Endothelial cell of umbilical vein (primary cell): ENCODE results near the gene CCNY. TPM values are rescaled to one million over a fixed set of nuclear protein-coding genes. Genes with fewer than 3 reads are reported as not detected.
A peak's percentile ranks its signal among the peaks of the same experiment; 100 is the strongest.

Source experiments
- BruUV-seq: library from RNA; stranded (reverse); fragments of 400-500 nt; replicated peaks from 2 replicates; lab custom pipeline; 2021; lab: Mats Ljungman, UMichigan
- CTCF ChIA-PET: fragments of 300-600, 350-600 bp; sonication (Branson Sonifier 250); formaldehyde crosslinking; loops from one replicate; lab custom pipeline; 2021; ENCODE audit warnings: antibody characterized with exemption, inconsistent platforms; lab: Charles Lee
- POLR2A ChIA-PET: fragments of 300-600, 350-600 bp; sonication (Branson Sonifier 250); formaldehyde crosslinking; loops from one replicate; lab custom pipeline; 2021; ENCODE audit warnings: antibody characterized with exemption, inconsistent platforms; lab: Charles Lee
- DNase-seq: peaks from one replicate; pipeline ENCODE4 v3.0.0-alpha.2; 2011; ENCODE audit warnings: low read depth, low spot score
- FAIRE-seq: peaks from 2 replicates; lab custom pipeline; 2011; peaks lifted over from hg19 to GRCh38; lab: Jason Lieb, UNC
- H2AFZ ChIP-seq: 2 replicates; pipeline ENCODE4 v1.6.0; 2012; ENCODE audit warnings: low read depth, low read length, control low read depth, inconsistent platforms
- H3K27ac ChIP-seq: 2 replicates; pipeline ENCODE4 v1.5.1; 2011; ENCODE audit warnings: low read depth, mild to moderate bottlenecking, control low read depth, low read length, moderate library complexity; ENCODE audit not compliant: insufficient read depth
- H3K27me3 ChIP-seq, 2 experiments: 2 replicates each; pipeline versions ENCODE4 v1.6.0 to v1.6.1; 2011; ENCODE audit warnings: low read length in 2 of 2, mixed read lengths in 1 of 2; ENCODE audit not compliant: control insufficient read depth in 2 of 2, insufficient read depth in 2 of 2
- H3K36me3 ChIP-seq, 2 experiments: 2 replicates in 1 of 2; 3 replicates in 1 of 2; pipeline ENCODE4 v1.5.1; 2011; ENCODE audit warnings: low read length in 2 of 2, mild to moderate bottlenecking in 1 of 2, moderate library complexity in 1 of 2; ENCODE audit not compliant: control insufficient read depth in 2 of 2, insufficient read depth in 2 of 2; ENCODE audit errors: extremely low read depth in 1 of 2
- H3K4me1 ChIP-seq: 3 replicates; pipeline ENCODE4 v1.5.1; 2011; ENCODE audit warnings: mild to moderate bottlenecking, low read length; ENCODE audit not compliant: control insufficient read depth, insufficient read depth; ENCODE audit errors: extremely low read depth
- H3K4me2 ChIP-seq: 2 replicates; pipeline ENCODE4 v1.6.1; 2011; ENCODE audit warnings: low read length, control low read depth, mixed read lengths; ENCODE audit not compliant: insufficient read depth
- H3K4me3 ChIP-seq, 3 experiments: fragments of 200-600 bp in 1 of 3; sonication (generic), shearing (Covaris generic) in 1 of 3; replicated peaks in 1 of 3; 2 replicates each; pipeline ENCODE4 v1.5.1; 2011 to 2016; ENCODE audit warnings: control low read depth in 3 of 3, low read length in 3 of 3, mild to moderate bottlenecking in 2 of 3, inconsistent platforms in 1 of 3, low read depth in 1 of 3, moderate library complexity in 1 of 3; ENCODE audit not compliant: insufficient read depth in 1 of 3
- H3K79me2 ChIP-seq: 2 replicates; pipeline ENCODE4 v1.6.0; 2012; ENCODE audit warnings: low read length, inconsistent platforms; ENCODE audit not compliant: control insufficient read depth, insufficient read depth
- H3K9ac ChIP-seq: replicated peaks from 2 replicates; pipeline ENCODE3; 2011; ENCODE audit warnings: low read length, control low read depth; ENCODE audit not compliant: insufficient read depth; ENCODE audit errors: extremely low read depth
- H3K9me1 ChIP-seq: replicated peaks from 3 replicates; pipeline ENCODE4 v1.6.0; 2011; ENCODE audit warnings: mild to moderate bottlenecking, low read length; ENCODE audit not compliant: control insufficient read depth, insufficient read depth; ENCODE audit errors: extremely low read depth
- H3K9me3 ChIP-seq: replicated peaks from 2 replicates; pipeline ENCODE4 v1.5.1; 2012; ENCODE audit warnings: low read length, inconsistent platforms; ENCODE audit not compliant: control insufficient read depth, insufficient read depth
- H4K20me1 ChIP-seq: replicated peaks from 2 replicates; pipeline ENCODE3; 2011; ENCODE audit warnings: mild to moderate bottlenecking, low read length; ENCODE audit not compliant: control insufficient read depth, insufficient read depth; ENCODE audit errors: extremely low read depth
- FOS ChIP-seq: IDR thresholded peaks from 2 replicates; pipeline ENCODE4 v1.6.1; 2011; ENCODE audit warnings: mild to moderate bottlenecking, low read length, moderate library complexity, borderline replicate concordance; ENCODE audit not compliant: insufficient read depth
- GATA2 ChIP-seq: IDR thresholded peaks from 2 replicates; pipeline ENCODE4 v1.7.0; 2011; ENCODE audit warnings: low read depth, mild to moderate bottlenecking, moderate library complexity, mixed read lengths, low read length; ENCODE audit not compliant: insufficient read length, insufficient read depth
- JUN ChIP-seq: IDR thresholded peaks from 2 replicates; pipeline ENCODE4 v1.6.1; 2011; ENCODE audit warnings: borderline replicate concordance, low read depth; ENCODE audit not compliant: insufficient read length, insufficient read depth
- MYC ChIP-seq: IDR thresholded peaks from one replicate; pipeline ENCODE4 v1.6.1; 2011; ENCODE audit warnings: mild to moderate bottlenecking, low read depth, low read length
- POLR2A ChIP-seq: IDR thresholded peaks from 2 replicates; pipeline ENCODE4 v1.6.1; 2012; ENCODE audit warnings: low read depth, mild to moderate bottlenecking, control low read depth, low read length
- POLR2AphosphoS5 ChIP-seq: IDR thresholded peaks from 2 replicates; pipeline ENCODE4 v1.6.1; 2012; ENCODE audit warnings: low read depth, mild to moderate bottlenecking, control low read depth, low read length, moderate library complexity; ENCODE audit not compliant: insufficient read depth
- dilution Hi-C: fragments of 300-500 bp; cut with MboI; formaldehyde crosslinking; loops from one replicate; pipeline ENCODE4 v1.15.0; 2019; ENCODE audit warnings: low sequenced_read_pairs; ENCODE audit not compliant: extremely low pct_ligation_motif_present
- intact Hi-C: fragments of 100-400 bp; cut with micrococcal nuclease; formaldehyde crosslinking; loops from one replicate; pipeline ENCODE4 v1.10.0; 2022
- polyA plus RNA-seq, 4 experiments: library from polyadenylated mRNA; depleted of rRNA in 3 of 4; stranded (reverse) in 3 of 4; unstranded in 1 of 4; fragments of >200 nt; gene quantifications; 2 replicates each; pipeline versions ENCODE4 v1.2.1 to v1.2.3, GENCODE V29; 2011 to 2012; ENCODE audit warnings: missing spikeins in 1 of 4
- total RNA-seq: library from RNA; stranded (reverse); gene quantifications from 2 replicates; pipeline ENCODE4 v1.2.3, GENCODE V29; 2021
- TF ChIP-seq, protein P1 (sequence below), 2 donors: IDR thresholded peaks; 1 replicate in 1 of 2; 2 replicates in 1 of 2; pipeline ENCODE4 v1.5.1; 2011; ENCODE audit warnings: low read length in 2 of 2, mild to moderate bottlenecking in 2 of 2, moderate library complexity in 2 of 2, control low read depth in 1 of 2, inconsistent platforms in 1 of 2, low read depth in 1 of 2; ENCODE audit not compliant: insufficient read depth in 1 of 2; ENCODE audit errors: extremely low read depth in 1 of 2

CCNY gene
- total and polyA plus RNA-seq, 2 donors (not counting 3 experiments of a cell fraction or from before 2014, with no cell fraction given) = 61.5 to 107 TPM

DNA sequence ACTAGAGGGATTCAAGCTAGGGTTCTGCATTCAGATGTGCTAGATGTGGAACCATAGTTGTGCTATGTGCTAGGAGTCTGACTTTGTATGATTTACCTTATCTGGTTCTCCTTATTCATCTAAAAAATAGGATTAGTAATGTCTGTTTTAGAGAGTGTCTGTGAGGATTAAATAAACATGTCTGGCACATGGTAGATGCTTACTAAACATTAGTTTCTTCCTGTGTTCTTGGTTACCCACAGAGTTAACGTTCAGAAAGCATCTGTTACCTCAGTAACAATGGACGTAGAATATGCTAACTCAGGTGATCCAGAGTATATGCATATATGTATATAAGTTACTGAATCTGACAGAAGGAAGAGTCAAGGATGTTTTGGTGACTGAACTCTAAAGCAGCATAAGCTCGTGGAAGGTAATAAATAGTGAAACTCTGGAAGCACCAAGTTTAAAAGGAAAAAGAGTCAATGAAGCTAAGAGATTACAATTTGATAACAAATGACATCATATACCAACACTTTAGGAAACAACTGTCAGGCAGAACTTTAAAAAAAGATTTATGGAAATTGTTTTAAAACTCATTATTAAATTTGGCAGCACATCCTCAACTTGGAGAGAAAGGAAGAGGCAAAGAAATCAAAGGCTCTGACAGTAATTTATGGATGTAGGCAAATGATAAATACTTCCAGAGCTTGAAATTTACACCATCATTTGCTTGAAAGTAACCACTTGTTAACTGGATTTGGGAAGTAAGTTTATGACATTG, 127.0 kb downstream of the CCNY start:
- TF ChIP-seq MYC (no peak), FOS (no peak), JUN (peak; percentile 6), POLR2AphosphoS5 (no peak), GATA2 (peak; percentile 2), POLR2A (no peak)
- TF ChIP-seq, protein P1, sequence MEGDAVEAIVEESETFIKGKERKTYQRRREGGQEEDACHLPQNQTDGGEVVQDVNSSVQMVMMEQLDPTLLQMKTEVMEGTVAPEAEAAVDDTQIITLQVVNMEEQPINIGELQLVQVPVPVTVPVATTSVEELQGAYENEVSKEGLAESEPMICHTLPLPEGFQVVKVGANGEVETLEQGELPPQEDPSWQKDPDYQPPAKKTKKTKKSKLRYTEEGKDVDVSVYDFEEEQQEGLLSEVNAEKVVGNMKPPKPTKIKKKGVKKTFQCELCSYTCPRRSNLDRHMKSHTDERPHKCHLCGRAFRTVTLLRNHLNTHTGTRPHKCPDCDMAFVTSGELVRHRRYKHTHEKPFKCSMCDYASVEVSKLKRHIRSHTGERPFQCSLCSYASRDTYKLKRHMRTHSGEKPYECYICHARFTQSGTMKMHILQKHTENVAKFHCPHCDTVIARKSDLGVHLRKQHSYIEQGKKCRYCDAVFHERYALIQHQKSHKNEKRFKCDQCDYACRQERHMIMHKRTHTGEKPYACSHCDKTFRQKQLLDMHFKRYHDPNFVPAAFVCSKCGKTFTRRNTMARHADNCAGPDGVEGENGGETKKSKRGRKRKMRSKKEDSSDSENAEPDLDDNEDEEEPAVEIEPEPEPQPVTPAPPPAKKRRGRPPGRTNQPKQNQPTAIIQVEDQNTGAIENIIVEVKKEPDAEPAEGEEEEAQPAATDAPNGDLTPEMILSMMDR (IDR thresholded peaks at IDR 0.05; ENCODE audit: extremely low read depth in 1 of 2, insufficient read depth in 1 of 2, low read depth in 1 of 2, low read length in 2 of 2) = no peak
- H3K9me3 ChIP-seq = no peaks in the 10 kb centered on the region
- peaks cover 7% of the 10 kb centered on the region for H4K20me1 ChIP-seq
- FAIRE-seq (peak; percentile 72), DNase-seq (peak; percentile 42)
- peaks cover 25% of the 10 kb centered on the region for H3K4me1 ChIP-seq
- H3K79me2 ChIP-seq = peaks cover 96% of the 10 kb centered on the region
- no peaks in the 10 kb centered on the region for H3K27me3 ChIP-seq
- intact Hi-C loops (loop anchor here (1.0 to 2.0 kb wide), 2 partner anchors 16 to 42 kb away; no protein-coding TSS in a partner anchor), dilution Hi-C loops (no loop called here)
- POLR2A ChIA-PET = no interaction called here
- H3K9ac ChIP-seq = no peak overlapping the region
- peak overlapping the region; percentile 1 for H3K4me2 ChIP-seq
- H3K9me1 ChIP-seq = no peaks in the 10 kb centered on the region
- CTCF ChIA-PET = interaction anchor here (0.8 to 1.8 kb wide), 11 partner anchors 9 to 116 kb away, joined by 3 to 6 read pairs (median 4); no protein-coding TSS in a partner anchor
- BruUV-seq = no TSS peak
- no peak overlapping the region for H3K4me3 ChIP-seq
- no peaks in the 10 kb centered on the region for H3K36me3 ChIP-seq
- H2AFZ ChIP-seq = no peak overlapping the region
- peak overlapping the region; percentile 47 for H3K27ac ChIP-seq
